K562 (cell line): ENCODE data around the gene PEX5L. TPM values are rescaled to one million over a fixed set of nuclear protein-coding genes. Genes with fewer than 3 reads are reported as not detected.

Experiments used
- ATAC-seq: fragments of 200-7000 bp; cut with Tn5 transposase; 3 replicates; pipeline ENCODE4 v1.9.1; 2020; ENCODE audit warnings: moderate library complexity
- BruUV-seq: library from RNA; stranded (reverse); fragments of 400-500 nt; replicated peaks from 2 replicates; lab custom pipeline; 2021; lab: Mats Ljungman, UMichigan
- CTCF ChIA-PET: fragments of 300-600 bp; formaldehyde crosslinking; extraction: SDS; loops from one replicate; lab custom pipeline; 2021; ENCODE audit warnings: low intra/inter-chr PET ratio; lab: Yijun Ruan, JAX
- POLR2A ChIA-PET: fragments of 300-600, 350-650 bp; sonication (Branson Sonifier 250); formaldehyde crosslinking; extraction: SDS; loops from one replicate; lab custom pipeline; 2021; ENCODE audit warnings: antibody characterized with exemption, inconsistent platforms; lab: Yijun Ruan, JAX
- DNase-seq, 4 experiments: peaks; one replicate each; pipeline versions ENCODE4 v3.0.0 to v3.0.0-alpha.2; 2011 to 2018; ENCODE audit warnings: low spot score in 3 of 4, mixed read lengths in 3 of 4; ENCODE audit errors: extremely low read depth in 1 of 4
- FAIRE-seq: peaks from 2 replicates; lab custom pipeline; 2011; peaks lifted over from hg19 to GRCh38; lab: Jason Lieb, UNC
- H2AFZ ChIP-seq: 2 replicates; pipeline ENCODE4 v1.6.0; 2011; ENCODE audit warnings: low read depth, low read length, control low read depth, inconsistent platforms
- H3K27ac ChIP-seq: fragments of 200-600 bp; 3 replicates; pipeline ENCODE4 v1.8.0; 2011; ENCODE audit warnings: low read depth, mild to moderate bottlenecking, control low read depth, inconsistent platforms, low read length, moderate library complexity, mixed read lengths; ENCODE audit errors: extremely low read depth
- H3K27me3 ChIP-seq, 2 experiments: fragments of 300-600 bp in 1 of 2; 2 replicates in 1 of 2; 3 replicates in 1 of 2; pipeline versions ENCODE4 v1.6.0 to v1.8.0; 2011; ENCODE audit warnings: inconsistent platforms in 2 of 2, low read length in 2 of 2, mild to moderate bottlenecking in 1 of 2, mixed read lengths in 1 of 2, moderate library complexity in 1 of 2; ENCODE audit not compliant: control insufficient read depth in 2 of 2, insufficient read depth in 2 of 2
- H3K36me3 ChIP-seq: fragments of 300-600 bp; 3 replicates; pipeline ENCODE4 v1.8.0; 2011; ENCODE audit warnings: mild to moderate bottlenecking, low read length, inconsistent platforms; ENCODE audit not compliant: control insufficient read depth, insufficient read depth
- H3K4me1 ChIP-seq, 2 experiments: fragments of 200-600 bp in 1 of 2; replicated peaks in 1 of 2; 2 replicates in 1 of 2; 3 replicates in 1 of 2; pipeline versions ENCODE4 v1.5.1 to v1.8.0; 2011; ENCODE audit warnings: inconsistent platforms in 2 of 2, low read length in 2 of 2, mild to moderate bottlenecking in 1 of 2, mixed read lengths in 1 of 2, moderate library complexity in 1 of 2; ENCODE audit not compliant: control insufficient read depth in 2 of 2, insufficient read depth in 2 of 2
- H3K4me2 ChIP-seq: 2 replicates; pipeline ENCODE4 v1.6.1; 2011; ENCODE audit warnings: low read length, control low read depth, inconsistent platforms, mixed read lengths; ENCODE audit not compliant: insufficient read depth
- H3K4me3 ChIP-seq: fragments of 200-600 bp; sonication (generic), shearing (Covaris generic); 2 replicates; pipeline ENCODE4 v1.5.1; 2016; ENCODE audit warnings: control low read depth, inconsistent platforms
- H3K79me2 ChIP-seq: fragments of 200-600 bp; 3 replicates; pipeline ENCODE4 v1.8.0; 2011; ENCODE audit warnings: low read length, inconsistent platforms; ENCODE audit not compliant: control insufficient read depth, insufficient read depth
- H3K9ac ChIP-seq, 2 experiments: 2 replicates each; pipeline versions ENCODE4 v1.6.0 to v1.6.1; 2011; ENCODE audit warnings: low read depth in 2 of 2, low read length in 2 of 2, control low read depth in 1 of 2, inconsistent platforms in 1 of 2, mild to moderate bottlenecking in 1 of 2, mixed read lengths in 1 of 2; ENCODE audit not compliant: insufficient read depth in 1 of 2
- H3K9me1 ChIP-seq: one replicate; pipeline ENCODE4 v1.6.0; 2011; ENCODE audit warnings: inconsistent platforms, mild to moderate bottlenecking, low read length, moderate library complexity; ENCODE audit not compliant: control insufficient read depth, insufficient read depth
- H3K9me3 ChIP-seq: replicated peaks from 2 replicates; pipeline ENCODE4 v1.5.1; 2011; ENCODE audit warnings: low read depth, low read length, inconsistent platforms; ENCODE audit not compliant: control insufficient read depth, insufficient read depth
- H4K20me1 ChIP-seq: replicated peaks from 2 replicates; pipeline ENCODE4 v1.6.1; 2011; ENCODE audit warnings: low read length, inconsistent platforms, mixed read lengths; ENCODE audit not compliant: control insufficient read depth, insufficient read depth
- MCM3 ChIP-seq: fragments of 450-650 bp; IDR thresholded peaks from 2 replicates; pipeline ENCODE4 v1.6.1; 2016
- PCBP2 ChIP-seq: fragments of 200-400 bp; formaldehyde crosslinking; IDR thresholded peaks from 2 replicates; pipeline ENCODE4 v1.6.1; 2018; ENCODE audit warnings: low read length, low read depth, mild to moderate bottlenecking, moderate library complexity; ENCODE audit not compliant: poor library complexity, severe bottlenecking
- RAD21 ChIP-seq, 2 experiments: fragments of 250-450 bp in 1 of 2; fragments of 450-650 bp in 1 of 2; sonication (Bioruptor Pico) in 1 of 2; formaldehyde crosslinking in 1 of 2; IDR thresholded peaks in 1 of 2; conservative IDR thresholded peaks in 1 of 2; 2 replicates each; pipeline versions ENCODE4 v1.4.0 to v1.8.0; 2020 to 2022; ENCODE audit warnings: mild to moderate bottlenecking in 2 of 2, moderate library complexity in 1 of 2
- SNRNP70 ChIP-seq: fragments of 200-400 bp; formaldehyde crosslinking; optimal IDR thresholded peaks from 2 replicates; pipeline ENCODE3; 2017; ENCODE audit warnings: low read depth, low read length
- SREBF2 ChIP-seq: sonication (generic); formaldehyde crosslinking; IDR thresholded peaks from 2 replicates; pipeline ENCODE4 v1.4.0; 2020; ENCODE audit warnings: mild to moderate bottlenecking, missing genetic modification reagents
- TBP ChIP-seq: optimal IDR thresholded peaks from 2 replicates; pipeline ENCODE3; 2011; ENCODE audit warnings: low read depth, low read length, improper control_type of control experiment
- ZNF121 ChIP-seq: sonication (generic); formaldehyde crosslinking; conservative IDR thresholded peaks from 2 replicates; pipeline ENCODE4 v1.8.0; 2022; ENCODE audit warnings: missing genetic modification reagents
- WGBS: fragments of 100-300 bp; shearing (Covaris generic); methylation state at CpG from one replicate; pipeline ENCODE4 v1.1.6; 2016; ENCODE audit warnings: low coverage, mixed read lengths; ENCODE audit not compliant: insufficient coverage; ENCODE audit errors: missing lambda C conversion rate; 5-methylcytosine and 5-hydroxymethylcytosine counted together
- in situ Hi-C: fragments of 300-500 bp; cut with MboI; formaldehyde crosslinking; loops from 4 replicates; pipeline ENCODE4 v1.15.0; 2018; ENCODE audit warnings: inconsistent platforms, mixed read lengths
- intact Hi-C: fragments of 100-400 bp; cut with micrococcal nuclease; formaldehyde crosslinking; loops from 2 replicates; pipeline ENCODE4 v1.14.2; 2022
- polyA plus RNA-seq, 8 experiments: library from polyadenylated mRNA; depleted of rRNA in 4 of 8; stranded (reverse) in 5 of 8; unstranded in 3 of 8; fragments of >200 nt; fragmentation: Nextera tagmentation in 2 of 8; fragmentation: Illumina TruSeq in 1 of 8; extraction: Ambion mirVana in 2 of 8; extraction: Trizol in 1 of 8; gene quantifications; 2 replicates each; pipeline versions ENCODE4 v1.2.1 to v1.2.3, GENCODE V29; 2011 to 2014; ENCODE audit warnings: inconsistent platforms in 1 of 8, missing spikeins in 1 of 8
- total RNA-seq, 7 experiments: library from RNA; depleted of rRNA in 6 of 7; stranded (reverse); fragments of >200 nt in 6 of 7; fragmentation: Illumina TruSeq in 2 of 7; extraction: Trizol in 2 of 7; gene quantifications; 2 replicates each; pipeline versions ENCODE4 v1.2.1 to v1.2.3, GENCODE V29; 2011 to 2021; ENCODE audit warnings: low replicate concordance in 1 of 7
- TF ChIP-seq, protein P1 (sequence below): sonication (generic); formaldehyde crosslinking; IDR thresholded peaks from 2 replicates; pipeline ENCODE4 v1.8.1; 2023; ENCODE audit warnings: mild to moderate bottlenecking, missing genetic modification reagents
- TF ChIP-seq, protein P2 (sequence below): fragments of 250-450 bp; sonication (Bioruptor Pico); IDR thresholded peaks from 2 replicates; pipeline ENCODE4 v1.6.1; 2021; ENCODE audit warnings: mild to moderate bottlenecking
- TF ChIP-seq, protein P3 (sequence below): sonication (generic); formaldehyde crosslinking; IDR thresholded peaks from 2 replicates; pipeline ENCODE4 v1.8.1; 2023; ENCODE audit warnings: mild to moderate bottlenecking, missing genetic modification reagents, moderate library complexity

Gene PEX5L
- total and polyA plus RNA-seq, 9 of the 15 experiments (the other 6 are each of a cell fraction or from before 2014, with no cell fraction given): not detected

DNA sequence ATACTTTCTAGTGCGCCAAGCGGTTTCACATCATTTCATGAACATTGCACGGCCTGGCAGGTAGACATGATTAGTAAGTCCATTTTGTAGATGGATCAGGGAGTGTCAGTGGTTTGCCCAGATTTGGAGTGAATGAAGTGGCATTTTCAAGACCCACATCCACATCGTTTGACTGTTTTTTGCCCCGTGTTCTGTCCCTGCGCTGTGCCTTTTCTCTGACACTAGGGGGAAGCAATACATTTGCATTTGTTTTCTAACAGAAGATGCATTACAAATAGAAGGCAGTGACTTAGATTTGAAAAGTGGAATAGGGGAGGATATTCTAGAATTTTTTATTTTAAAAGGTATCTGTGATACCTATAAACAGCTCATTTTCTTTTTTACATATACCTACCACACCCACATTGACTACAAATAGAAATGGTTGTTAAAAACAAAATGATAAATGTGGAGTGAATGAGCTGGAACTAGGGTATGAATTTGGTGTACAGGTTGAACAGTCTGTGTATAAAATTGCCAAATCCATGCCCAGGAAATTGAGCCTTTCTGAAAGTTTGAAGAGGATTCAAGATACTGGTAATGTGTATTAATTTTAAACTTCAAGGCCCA is 285.9 kb downstream of the PEX5L start (continued):
- TF ChIP-seq, protein P1, sequence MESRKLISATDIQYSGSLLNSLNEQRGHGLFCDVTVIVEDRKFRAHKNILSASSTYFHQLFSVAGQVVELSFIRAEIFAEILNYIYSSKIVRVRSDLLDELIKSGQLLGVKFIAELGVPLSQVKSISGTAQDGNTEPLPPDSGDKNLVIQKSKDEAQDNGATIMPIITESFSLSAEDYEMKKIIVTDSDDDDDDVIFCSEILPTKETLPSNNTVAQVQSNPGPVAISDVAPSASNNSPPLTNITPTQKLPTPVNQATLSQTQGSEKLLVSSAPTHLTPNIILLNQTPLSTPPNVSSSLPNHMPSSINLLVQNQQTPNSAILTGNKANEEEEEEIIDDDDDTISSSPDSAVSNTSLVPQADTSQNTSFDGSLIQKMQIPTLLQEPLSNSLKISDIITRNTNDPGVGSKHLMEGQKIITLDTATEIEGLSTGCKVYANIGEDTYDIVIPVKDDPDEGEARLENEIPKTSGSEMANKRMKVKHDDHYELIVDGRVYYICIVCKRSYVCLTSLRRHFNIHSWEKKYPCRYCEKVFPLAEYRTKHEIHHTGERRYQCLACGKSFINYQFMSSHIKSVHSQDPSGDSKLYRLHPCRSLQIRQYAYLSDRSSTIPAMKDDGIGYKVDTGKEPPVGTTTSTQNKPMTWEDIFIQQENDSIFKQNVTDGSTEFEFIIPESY (CRISPR knock-in tag): 0 out of 2 replicates have a peak, but pooled peaks have one; percentile 11
- peak; percentile 35 to 62; a peak in 2 of 4 replicates for TF ChIP-seq RAD21 (CRISPR knock-in tag; conservative IDR thresholded peaks at IDR 0.05 in 1 of 2, IDR thresholded peaks at IDR 0.05 in 1 of 2)

DNA sequence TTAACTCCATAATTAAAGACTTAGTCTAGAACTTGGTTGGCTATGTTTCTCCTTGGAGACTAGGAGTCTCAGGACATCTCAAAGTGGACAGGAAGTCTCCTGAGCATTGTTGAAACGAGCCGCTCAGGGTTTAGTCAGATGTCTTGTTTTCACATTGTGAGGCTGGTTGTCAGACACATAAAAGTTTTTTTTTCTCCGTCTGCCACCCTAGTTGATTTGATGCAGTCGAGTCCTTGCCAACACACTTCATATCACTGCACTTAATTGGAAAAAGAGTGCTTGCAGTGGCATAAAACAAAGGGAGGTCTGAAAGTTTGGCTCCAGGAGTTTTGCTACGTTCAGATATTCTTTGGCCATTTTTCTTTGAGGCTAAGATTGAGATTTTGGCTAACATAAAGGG is 291.0 kb downstream of the PEX5L start:
- Histone ChIP-seq H3K27ac (no peak overlapping the region), H2AFZ (no peak overlapping the region), H3K9ac (no peak overlapping the region), H3K4me2 (no peak overlapping the region), H3K9me3 (no peaks in the 10 kb centered on the region), H3K36me3 (no peaks in the 10 kb centered on the region), H3K9me1 (no peaks in the 10 kb centered on the region), H3K27me3 (peaks cover 3 to 5% of the 10 kb centered on the region in 2 experiments; a peak in 3 of 5 replicates), H3K4me1 (no peaks in the 10 kb centered on the region), H3K79me2 (no peaks in the 10 kb centered on the region), H3K4me3 (no peak overlapping the region), H4K20me1 (no peaks in the 10 kb centered on the region)
- no peak for DNase-seq
- FAIRE-seq: no peak
- ATAC-seq: no peak
- BruUV-seq: no TSS peak
- intact Hi-C loops (no loop called here), in situ Hi-C loops (no loop called here)
- 4% methylated on average over 5 of the region's 5 CpGs for WGBS
- TF ChIP-seq, protein P2, sequence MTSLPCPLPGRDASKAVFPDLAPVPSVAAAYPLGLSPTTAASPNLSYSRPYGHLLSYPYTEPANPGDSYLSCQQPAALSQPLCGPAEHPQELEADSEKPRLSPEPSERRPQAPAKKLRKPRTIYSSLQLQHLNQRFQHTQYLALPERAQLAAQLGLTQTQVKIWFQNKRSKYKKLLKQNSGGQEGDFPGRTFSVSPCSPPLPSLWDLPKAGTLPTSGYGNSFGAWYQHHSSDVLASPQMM (CRISPR knock-in tag): no peak
- TF ChIP-seq SNRNP70 (no peak), MCM3 (no peak), PCBP2 (no peak), ZNF121 (CRISPR knock-in tag) (no peak), TBP (no peak), SREBF2 (no peak)
- TF ChIP-seq, protein P3, sequence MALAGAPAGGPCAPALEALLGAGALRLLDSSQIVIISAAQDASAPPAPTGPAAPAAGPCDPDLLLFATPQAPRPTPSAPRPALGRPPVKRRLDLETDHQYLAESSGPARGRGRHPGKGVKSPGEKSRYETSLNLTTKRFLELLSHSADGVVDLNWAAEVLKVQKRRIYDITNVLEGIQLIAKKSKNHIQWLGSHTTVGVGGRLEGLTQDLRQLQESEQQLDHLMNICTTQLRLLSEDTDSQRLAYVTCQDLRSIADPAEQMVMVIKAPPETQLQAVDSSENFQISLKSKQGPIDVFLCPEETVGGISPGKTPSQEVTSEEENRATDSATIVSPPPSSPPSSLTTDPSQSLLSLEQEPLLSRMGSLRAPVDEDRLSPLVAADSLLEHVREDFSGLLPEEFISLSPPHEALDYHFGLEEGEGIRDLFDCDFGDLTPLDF: no peak
- CTCF ChIA-PET: no interaction called here
- POLR2A ChIA-PET: no interaction called here
